Measurements from ENCODE around the gene FSTL5.

FSTL5 gene

DNA sequence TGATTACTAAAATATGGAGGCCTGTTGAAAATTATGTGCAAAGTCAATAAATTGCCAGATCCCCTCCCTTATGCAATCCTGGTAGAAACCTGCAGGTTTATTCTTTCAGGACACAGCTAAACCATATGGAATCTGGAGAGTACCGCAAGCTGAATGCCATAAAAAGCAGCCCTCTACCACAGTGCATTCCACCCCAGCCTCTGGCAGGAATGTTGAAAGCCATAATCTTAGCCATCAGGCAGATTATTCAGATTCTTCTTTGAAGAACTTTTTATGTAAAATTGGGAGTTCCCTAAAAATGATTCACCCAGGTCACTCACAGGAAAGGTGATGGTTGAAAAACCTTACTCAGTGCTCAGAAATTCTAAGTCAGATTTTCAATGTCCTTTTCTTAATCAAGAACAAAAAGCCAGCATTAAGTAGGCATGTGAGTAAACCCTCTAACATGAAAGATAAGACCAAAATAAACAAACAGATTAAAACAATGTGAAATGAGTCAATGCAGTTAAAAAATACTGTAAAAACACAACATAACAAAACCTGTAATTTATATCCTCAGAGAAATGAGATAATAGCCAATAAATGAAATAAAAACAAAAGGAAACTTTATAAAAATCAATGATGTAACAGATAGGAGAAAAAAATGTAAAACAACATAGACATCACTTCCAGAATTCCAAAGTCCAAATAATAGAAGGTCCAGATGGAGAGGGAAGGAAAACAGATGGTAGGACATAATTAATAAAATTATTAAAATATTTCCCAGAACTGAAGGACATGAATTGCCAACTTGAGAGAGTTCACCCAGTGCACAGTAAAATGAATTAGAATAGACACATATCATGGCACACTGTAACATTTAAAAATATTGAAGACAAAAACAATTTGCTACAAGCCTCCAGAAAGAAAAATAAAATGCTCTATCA lies 226.9 kb downstream of the FSTL5 start:
- DNase-seq = no peak

DNA sequence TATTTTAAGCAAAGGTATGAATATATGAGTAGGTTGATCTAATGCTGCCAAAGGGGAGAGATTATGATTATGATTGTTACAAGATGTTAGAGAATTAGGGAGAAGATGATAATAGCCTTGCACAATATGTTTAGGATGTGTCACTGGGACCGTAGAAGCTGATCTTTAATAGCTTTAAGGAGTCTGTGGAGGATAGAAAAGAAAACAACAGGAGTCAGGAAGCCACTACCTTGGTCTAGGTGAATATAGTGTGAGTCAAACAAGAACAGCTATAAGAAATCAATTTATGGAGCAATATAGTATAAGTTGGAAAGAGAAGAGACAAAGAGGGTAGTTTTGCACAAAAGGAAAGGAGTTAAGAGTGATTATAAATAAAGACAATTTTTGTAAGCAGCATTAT lies 232.7 kb downstream of the FSTL5 start:
- DNase-seq = no peak

DNA sequence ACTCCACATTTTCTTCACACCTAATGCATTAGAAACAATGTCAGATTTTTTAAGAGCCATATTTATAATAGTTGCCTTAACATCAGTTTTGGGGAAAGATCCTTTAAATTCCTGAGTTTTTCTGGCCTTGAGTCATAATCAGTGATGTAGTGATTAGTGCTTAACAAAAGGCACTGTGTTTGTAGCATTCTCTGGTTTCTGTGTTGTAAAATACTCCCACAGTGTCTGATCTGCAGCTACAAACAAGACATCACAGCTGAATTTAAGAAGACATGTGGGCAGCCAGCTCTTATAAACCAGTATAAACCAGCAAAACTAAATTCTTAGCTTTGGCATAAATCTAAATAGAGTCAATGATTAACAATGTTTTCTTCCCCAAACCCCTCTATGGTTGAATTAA lies 233.8 kb downstream of the FSTL5 start:
- no peak for DNase-seq

DNA sequence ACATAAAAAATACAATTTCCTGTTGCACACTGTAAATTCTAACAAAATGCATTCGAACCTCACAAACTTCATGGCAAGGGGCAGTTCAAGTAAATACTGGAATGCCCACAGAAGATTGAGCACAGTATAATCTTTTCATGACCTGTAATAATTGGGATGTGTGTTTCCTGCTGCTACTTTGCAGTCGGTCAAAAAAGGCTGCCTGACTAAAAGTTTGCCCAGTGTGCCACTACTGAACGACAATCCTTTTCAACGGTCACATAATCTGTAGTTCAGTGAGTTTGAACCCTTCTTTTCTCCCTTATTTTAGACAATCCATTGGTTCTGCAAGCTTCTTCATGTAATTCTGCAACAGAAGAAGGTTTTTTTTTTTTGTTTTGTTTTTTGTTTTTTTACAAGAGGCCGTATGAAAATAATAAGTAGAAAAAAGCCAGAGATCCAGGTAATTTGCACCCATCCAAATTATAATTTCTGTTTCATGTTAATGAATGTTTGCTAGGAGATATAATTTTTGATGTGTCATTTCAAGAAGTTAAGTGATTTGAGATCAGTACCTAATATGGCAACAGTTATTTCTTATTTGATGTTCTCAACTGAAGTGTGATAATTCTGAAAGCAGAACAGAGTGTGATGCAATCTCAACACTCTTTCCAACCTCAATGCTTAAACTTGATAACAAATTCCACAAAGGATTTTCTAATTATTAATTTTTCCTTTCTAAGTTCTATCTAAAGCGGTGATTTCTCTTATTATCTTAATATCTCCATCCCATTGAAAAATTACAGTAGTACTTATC lies 237.6 kb downstream of the FSTL5 start:
- no peak for DNase-seq

DNA sequence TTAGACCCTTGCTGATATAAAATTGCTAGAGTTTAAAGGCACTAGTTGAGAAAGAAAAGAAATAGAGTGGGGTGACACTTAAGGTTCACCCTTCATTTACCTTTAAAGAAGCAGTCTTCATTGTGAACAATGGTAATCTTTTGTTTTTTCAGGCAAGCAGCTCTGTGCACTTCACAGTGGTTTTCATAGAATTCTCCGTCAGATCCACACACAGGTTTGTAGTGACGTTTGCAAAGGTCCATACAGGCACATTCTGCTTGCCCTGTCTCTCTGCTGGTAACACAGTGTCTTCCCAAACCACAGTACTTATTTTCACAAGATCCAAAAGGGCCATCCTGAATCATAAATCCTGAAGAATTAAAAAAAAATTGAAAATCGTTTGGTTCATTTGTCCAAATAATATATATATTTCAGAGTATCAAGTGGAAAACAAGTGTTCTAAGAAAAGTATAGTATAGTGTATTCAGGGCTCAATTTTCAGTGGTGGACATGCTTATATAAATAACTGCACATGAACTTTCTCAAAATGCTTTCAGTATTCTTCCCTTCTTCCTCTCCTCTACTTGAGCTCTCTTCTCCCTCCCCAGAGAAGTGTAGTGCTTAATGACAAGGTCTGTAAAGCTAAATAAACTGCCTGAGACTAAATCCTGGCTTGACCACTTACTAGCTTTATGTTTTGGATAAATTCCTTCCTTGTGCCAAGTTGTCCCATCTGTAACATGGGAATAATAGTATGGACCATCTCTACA lies 243.3 kb downstream of the FSTL5 start:
- no peak for DNase-seq

DNA sequence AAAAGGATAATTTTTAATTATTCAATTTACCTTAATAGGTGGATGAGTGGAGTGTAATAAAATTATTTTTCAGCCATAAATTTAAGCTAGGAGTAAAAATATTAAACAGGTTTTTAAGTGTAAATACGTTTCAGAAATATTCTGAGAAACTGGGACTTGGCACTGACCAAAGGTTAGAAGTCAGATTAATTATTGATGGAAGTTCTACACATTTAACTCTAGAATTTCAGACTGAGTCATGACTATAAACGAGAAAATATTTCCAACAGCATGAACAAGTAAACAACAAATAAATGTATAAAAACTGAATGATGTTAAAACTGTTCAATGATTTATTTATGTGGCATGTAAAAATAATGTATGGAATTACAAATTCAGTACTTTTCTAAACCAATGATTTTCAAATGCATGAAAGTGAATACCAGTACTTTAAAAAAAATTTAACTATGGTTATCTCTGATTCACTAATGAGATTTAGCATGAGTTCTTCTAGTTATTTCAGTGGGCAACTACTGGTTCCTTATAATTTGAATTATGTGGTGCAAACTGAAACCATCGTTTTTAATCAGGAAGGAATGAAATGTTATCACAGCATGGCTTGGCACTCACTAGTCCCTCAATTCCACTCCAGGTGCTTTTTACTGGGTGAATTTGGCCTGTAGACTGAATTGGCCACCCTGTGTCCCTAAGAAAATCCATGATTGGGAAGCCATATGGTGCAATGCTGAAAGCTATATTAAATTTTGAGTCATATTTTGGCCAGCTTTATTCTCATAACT lies 244.2 kb downstream of the FSTL5 start:
- no peak for DNase-seq

DNA sequence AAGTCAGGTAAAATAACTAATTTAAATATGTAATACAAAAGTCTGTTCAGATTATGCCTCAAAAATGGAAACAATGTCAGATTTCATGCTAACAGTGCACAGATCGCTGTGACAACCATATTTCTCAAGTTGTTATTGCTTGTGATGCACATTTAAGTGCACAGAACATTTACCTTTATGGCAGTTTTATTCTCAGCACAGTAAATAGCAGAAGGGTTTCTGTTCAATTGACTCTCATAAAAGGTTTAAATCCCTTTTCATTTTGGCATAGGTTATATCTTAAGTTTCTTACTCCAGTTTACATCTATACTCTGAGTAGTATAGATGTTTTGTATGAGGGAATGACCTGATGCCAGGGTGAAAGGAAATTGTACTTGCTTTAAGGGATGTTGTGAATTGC lies 247.8 kb downstream of the FSTL5 start:
- DNase-seq = no peak

DNA sequence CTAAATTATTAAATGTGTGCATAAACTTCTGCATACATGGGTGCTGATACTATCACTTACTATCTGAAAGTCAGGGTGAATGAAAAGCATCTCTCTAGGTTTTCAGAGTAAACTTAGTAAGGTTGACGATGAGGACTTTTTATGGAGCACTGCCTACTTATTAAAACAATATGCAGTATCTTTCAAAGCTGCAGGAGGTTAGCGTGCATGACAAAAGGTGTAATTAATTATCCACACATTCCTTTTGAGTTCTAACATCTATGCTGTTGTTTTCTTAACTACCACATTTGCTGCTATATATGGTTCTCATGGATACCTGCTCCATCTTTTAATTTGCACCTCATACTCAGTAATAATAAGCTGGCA lies 256.2 kb downstream of the FSTL5 start:
- no peak for DNase-seq

DNA sequence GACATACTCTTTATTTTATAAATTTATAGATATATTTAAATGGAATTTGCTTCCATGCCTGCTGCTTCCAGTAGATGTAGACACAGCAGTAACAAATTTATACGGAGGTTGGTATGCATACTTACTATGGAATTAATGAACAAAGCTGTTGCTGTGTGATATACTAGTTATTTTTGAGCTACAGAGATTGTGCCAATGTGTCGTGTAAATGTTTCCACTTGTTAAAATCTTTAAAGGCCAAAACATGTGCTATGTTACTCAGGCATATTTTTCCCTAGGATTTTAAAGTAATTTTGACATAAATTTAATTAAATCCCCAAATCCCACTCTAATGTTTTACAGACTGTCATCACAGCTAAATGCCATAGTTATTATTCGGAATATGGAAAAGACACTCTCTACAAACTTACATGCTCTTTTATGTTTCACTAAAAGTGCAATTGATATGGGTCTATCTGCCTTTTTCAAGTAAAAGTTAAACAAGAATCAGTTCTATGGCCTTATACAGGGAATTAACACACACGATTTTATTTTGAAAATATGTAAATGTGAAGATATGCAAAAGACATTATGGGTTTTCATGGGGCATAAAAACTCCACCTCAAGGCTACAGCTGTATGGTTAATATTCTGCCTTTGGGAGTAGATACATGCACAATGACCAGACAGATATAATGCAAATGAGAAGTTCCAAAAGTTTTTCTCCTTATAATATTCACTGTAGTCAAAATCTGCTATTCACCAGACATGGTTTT lies 256.8 kb downstream of the FSTL5 start:
- DNase-seq = no peak

DNA sequence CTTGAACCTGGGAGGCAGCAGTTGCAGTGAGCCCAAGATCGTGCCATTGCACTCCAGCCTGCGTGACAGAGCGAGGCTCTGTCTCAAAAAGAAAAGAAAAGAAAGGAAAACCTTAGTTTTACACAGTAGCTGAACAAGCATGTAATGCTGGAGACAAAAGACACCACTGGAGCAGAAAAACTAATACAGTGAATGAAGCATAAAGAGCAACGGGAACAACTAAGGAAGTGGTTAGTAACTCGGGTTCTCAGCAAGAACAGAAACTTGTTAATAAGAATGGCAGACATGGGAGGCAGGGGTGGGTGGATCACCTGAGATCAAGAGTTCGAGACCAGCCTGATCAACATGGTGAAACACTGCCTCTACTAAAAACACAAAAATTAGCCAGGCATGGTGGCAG lies 263.7 kb downstream of the FSTL5 start:
- no peak for DNase-seq

DNA sequence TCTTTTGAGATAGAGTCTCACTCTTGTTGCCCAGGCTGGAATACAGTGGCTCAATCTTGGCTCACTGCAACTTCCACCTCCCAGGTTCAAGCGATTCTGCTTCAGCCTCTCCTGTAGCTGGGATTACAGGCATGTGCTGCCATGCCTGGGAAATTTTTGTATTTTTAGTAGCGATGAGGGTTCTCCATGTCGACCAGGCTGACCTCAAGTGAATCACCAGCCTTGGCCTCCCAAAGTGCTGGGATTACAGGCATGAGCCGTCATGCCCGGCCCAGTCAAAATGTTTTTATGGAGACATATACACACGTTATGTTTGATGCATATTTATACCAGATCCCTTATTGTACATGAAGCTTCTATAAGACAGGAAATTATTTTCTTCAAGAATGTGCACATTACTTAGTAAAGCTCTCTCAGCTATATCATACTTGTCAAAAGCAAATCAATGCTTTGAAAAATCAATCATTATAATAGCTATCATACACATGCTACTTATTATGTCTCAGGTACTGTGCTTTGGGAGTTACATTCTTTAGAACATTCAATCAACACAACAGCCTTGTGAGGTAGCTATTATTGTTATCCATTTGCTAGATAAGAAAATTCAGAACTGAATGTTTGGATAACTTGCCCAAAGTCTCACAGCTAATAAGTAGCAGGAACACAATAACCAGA lies 269.2 kb downstream of the FSTL5 start:
- DNase-seq = no peak

DNA sequence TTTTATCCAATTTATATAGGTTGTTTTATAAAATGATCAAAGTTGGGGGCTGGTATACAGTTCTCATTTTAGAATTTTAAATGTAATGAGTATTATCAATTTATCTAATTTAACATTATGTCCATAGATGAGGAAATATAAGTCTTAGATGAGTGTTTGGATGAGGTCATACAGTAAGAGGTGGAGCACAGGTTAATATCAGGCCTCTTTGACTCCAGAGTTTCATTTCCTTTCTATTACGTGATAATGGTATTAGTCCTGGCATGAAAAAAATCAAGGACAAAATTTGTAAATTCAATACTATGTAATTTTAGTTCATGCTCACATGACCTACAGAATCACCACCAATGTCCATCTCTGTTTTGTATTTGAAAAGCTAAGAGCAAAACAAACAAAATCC lies 269.8 kb downstream of the FSTL5 start:
- no peak for DNase-seq

DNA sequence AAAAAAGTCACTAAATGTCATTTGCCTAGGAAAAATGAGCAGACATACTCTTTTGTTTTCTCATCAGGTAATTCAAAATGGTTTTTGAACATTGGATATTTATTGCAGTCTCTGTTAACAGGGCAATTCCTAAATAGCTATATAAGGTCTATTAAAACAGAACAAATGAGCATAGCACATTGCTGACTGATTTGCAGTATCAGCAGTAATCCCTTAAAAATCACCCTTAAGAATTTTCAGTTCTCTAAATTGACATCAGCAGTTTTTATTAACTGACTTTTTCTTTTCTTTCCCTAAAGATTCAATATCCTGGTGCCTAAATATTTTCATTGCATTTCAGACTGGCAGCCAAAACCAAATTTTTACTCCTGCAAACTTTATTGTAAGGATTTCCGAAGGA lies 270.2 kb downstream of the FSTL5 start:
- DNase-seq = no peak

DNA sequence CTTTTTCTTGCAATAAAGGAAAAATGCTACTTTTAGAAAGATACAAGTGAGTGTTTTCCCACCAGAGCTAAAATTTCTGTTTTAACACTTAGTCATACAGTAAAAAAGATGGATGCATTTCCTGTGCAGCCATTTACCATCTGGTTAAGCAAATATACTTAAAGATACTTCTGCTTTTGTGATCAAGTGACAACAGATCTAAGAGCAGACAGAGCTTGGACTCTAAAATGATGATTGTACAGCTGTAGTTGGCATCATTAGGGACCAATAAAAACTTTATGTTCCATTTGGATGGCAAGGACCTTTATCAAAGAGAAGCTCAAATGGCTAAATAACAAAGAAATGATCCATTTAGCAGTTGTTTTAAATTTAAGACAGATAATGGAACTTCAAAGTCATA lies 270.8 kb downstream of the FSTL5 start:
- DNase-seq = no peak

DNA sequence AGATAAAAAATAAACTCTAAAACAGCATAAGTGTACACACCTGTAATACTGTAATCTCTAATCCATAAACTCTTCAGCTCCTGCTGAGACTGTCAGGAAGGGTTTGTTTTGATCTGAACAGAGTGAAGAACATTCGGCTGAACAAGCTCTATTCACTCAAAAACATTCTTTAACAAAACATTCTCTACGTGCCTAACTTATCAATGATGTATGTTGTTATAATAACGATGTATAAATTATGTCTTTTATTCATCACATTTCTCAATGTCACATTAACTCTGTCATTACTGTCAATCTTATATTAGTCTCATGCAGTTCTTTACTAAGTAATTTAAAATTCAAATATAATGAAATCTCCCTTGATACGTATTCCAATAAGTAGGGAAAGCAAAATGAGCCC lies 280.6 kb downstream of the FSTL5 start:
- DNase-seq = no peak

DNA sequence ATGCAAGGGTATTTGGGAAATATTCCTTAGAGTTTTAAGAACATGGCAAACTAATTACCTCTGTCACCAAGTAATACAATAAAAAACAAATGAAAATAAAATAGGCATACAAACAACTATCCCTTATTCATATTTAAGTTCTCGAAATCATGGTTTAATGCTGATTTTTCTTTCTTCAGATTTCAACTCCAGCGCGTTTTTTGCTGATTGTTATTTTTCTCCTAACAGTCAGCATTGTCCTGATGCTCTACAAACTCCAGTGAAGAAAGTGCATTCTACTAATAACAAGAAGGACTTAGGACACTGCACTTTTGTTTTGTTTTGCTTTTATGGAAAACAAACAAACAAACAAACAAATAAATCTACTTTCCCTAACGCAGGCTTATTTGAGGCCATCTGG lies 282.4 kb downstream of the FSTL5 start:
- no peak for DNase-seq

DNA sequence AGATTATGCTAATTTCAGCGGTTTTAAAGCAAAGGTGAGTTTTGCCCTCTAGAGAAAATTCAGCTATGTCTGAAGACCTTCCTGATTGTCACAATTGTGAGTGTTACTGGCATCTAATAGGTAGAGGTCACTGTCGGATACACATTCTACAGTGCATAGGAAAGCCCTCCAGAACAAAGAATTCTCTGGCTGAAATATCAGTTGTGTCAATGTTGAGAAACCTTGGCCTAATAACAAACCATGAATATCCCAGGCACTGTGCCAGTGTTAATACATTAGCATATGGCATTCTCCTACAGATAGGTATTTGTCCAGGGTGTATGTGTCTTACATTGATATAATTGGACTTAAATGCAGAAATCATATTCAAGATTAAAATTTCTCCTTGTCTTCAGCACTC lies 294.3 kb downstream of the FSTL5 start:
- no peak for DNase-seq

DNA sequence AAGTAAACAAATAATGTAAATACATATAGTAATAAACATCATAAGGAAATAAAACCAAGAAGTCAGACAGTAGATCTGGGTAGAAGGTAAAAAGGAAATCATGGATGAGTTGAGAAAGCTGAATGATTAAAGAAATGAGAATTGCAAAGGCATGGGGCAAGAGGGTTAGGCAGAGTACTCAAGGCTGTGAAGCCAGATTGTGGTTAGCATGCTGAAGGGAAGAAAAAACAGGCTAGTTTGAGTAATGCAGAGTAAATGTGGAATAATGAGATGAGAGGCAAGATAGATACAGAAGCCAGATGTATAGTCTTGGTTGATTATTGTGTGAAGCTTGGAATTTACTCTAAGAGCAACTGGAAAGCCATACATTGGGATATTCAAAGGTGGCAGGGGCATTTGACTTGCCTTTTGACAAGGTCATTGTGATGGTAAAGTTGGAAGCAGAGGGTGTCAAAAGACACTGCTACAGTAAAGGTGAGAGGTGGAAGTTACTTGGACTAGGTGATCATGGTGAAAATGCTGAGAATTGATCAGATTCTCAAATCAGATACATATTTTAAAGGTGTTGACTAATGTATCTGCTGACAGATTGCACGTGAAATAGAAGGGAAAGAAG lies 307.0 kb downstream of the FSTL5 start:
- no peak for DNase-seq

DNA sequence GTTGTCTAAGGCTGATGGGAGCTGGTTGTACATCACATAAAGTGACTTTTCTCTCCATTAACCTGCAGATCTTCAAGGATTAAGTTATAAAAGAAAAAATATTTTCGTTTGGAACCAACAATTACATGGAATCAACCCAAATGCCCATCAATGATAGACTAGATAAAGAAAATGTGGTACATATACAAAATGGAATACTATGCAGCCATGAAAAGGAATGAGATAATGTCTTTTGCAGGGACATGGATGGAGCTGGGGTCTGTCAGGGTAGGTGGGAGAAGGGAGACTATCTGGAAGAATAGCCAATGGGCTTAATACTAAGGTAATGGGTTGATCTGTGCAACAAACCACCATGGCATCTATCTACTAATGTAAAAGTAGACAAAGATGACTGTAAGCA lies 313.2 kb downstream of the FSTL5 start:
- no peak for DNase-seq

DNA sequence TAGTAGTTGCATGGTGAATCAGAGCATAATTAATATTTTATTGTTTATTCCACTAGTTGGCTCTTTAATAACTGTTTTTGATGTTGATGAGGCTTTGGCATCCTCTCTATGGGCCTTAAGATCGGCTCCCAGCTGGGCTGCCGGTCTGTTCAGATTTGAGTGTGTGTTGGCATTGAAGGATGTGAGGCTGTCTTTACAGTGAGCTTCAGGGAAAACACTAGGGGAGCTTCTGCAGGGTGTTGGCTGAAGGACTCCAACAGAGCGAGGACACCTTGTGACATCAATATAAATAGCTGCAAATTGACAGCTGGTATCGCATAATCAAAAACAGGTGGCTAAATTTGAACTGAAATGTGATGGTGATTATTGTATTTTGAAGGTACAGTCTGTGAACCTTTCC lies 322.0 kb downstream of the FSTL5 start:
- DNase-seq = no peak

DNA sequence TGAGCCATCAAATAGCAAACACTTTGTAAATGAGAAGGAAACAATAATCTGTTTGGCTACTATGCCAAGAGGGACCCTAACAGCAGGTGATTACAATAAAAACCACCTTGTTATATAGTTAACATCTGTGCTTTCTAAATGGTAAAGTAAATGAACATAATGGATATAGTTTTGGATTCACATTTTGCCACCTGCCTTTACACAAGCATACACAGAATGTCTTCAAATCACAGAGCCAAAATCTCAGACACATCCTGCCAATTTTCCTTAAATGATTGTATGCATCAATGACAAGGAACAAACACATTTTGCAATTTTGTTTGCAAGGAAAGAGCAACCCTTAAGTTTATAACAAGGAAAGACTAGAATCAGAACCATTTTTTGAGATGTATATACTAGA lies 334.2 kb downstream of the FSTL5 start:
- no peak for DNase-seq
